Ishikawa (cell line): Measurements from ENCODE around the gene TUBE1.

ENCODE experiments used
- CEBPB ChIP-seq: IDR thresholded peaks from 2 replicates; pipeline ENCODE4 v1.6.1; 2012
- EGR1 ChIP-seq: IDR thresholded peaks from 2 replicates; pipeline ENCODE4 v1.6.1; 2012
- EP300 ChIP-seq: IDR thresholded peaks from 2 replicates; pipeline ENCODE4 v1.6.1; 2012; ENCODE audit warnings: borderline replicate concordance
- FOXM1 ChIP-seq: IDR thresholded peaks from 2 replicates; pipeline ENCODE4 v1.6.1; 2012; ENCODE audit warnings: low read depth, borderline replicate concordance
- NFIC ChIP-seq: IDR thresholded peaks from 2 replicates; pipeline ENCODE4 v1.6.1; 2012
- RAD21 ChIP-seq: IDR thresholded peaks from 2 replicates; pipeline ENCODE4 v1.6.1; 2012; ENCODE audit warnings: low read depth
- TAF1 ChIP-seq: IDR thresholded peaks from 2 replicates; pipeline ENCODE4 v1.6.1; 2012; ENCODE audit warnings: low read depth, mild to moderate bottlenecking
- TCF12 ChIP-seq: IDR thresholded peaks from 2 replicates; pipeline ENCODE4 v1.6.1; 2012; ENCODE audit warnings: low read depth
- TEAD4 ChIP-seq: IDR thresholded peaks from 2 replicates; pipeline ENCODE4 v1.6.1; 2012
- YY1 ChIP-seq: IDR thresholded peaks from 2 replicates; pipeline ENCODE4 v1.6.1; 2012; ENCODE audit warnings: low read depth
- ZBTB7A ChIP-seq: IDR thresholded peaks from 2 replicates; pipeline ENCODE4 v1.6.1; 2012; ENCODE audit warnings: low read depth
- TF ChIP-seq, protein P1 (sequence below): IDR thresholded peaks from 2 replicates; pipeline ENCODE4 v1.6.1; 2012; ENCODE audit warnings: low read depth, mild to moderate bottlenecking
- TF ChIP-seq, protein P2 (sequence below): IDR thresholded peaks from 2 replicates; pipeline ENCODE4 v1.6.1; 2012
- TF ChIP-seq, protein P3 (sequence below): IDR thresholded peaks from 2 replicates; pipeline ENCODE4 v1.6.1; 2012

DNA sequence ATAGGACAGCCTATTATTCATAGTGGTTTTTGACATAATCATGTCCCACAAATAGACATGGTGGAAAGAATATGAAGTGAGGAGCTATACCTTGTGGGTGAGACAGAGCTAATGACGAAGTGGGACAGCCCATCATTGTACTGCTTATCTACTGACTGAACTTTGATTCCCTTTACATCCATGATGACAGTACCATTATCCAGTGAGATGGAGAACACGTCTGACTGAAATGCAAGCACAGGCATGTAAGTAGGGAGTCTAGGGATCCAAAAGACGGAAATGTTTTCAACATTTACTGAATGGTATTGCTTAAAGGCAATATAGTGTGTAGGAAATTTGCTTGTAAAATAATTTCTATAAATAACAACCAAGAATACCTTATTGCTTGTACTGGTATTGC, 43.6 kb upstream of the TUBE1 start:
- no peak for TF ChIP-seq TCF12
- no peak for TF ChIP-seq RAD21
- no peak for TF ChIP-seq YY1
- TF ChIP-seq, protein P1, sequence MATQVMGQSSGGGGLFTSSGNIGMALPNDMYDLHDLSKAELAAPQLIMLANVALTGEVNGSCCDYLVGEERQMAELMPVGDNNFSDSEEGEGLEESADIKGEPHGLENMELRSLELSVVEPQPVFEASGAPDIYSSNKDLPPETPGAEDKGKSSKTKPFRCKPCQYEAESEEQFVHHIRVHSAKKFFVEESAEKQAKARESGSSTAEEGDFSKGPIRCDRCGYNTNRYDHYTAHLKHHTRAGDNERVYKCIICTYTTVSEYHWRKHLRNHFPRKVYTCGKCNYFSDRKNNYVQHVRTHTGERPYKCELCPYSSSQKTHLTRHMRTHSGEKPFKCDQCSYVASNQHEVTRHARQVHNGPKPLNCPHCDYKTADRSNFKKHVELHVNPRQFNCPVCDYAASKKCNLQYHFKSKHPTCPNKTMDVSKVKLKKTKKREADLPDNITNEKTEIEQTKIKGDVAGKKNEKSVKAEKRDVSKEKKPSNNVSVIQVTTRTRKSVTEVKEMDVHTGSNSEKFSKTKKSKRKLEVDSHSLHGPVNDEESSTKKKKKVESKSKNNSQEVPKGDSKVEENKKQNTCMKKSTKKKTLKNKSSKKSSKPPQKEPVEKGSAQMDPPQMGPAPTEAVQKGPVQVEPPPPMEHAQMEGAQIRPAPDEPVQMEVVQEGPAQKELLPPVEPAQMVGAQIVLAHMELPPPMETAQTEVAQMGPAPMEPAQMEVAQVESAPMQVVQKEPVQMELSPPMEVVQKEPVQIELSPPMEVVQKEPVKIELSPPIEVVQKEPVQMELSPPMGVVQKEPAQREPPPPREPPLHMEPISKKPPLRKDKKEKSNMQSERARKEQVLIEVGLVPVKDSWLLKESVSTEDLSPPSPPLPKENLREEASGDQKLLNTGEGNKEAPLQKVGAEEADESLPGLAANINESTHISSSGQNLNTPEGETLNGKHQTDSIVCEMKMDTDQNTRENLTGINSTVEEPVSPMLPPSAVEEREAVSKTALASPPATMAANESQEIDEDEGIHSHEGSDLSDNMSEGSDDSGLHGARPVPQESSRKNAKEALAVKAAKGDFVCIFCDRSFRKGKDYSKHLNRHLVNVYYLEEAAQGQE, result no peak
- no peak for TF ChIP-seq EP300
- TF ChIP-seq, protein P2, sequence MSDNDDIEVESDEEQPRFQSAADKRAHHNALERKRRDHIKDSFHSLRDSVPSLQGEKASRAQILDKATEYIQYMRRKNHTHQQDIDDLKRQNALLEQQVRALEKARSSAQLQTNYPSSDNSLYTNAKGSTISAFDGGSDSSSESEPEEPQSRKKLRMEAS, result no peak
- no peak for TF ChIP-seq TEAD4
- TF ChIP-seq TAF1, result no peak
- no peak for TF ChIP-seq NFIC
- no peak for TF ChIP-seq FOXM1
- TF ChIP-seq EGR1, result no peak
- TF ChIP-seq ZBTB7A, result no peak
- no peak for TF ChIP-seq CEBPB
- TF ChIP-seq, protein P3, sequence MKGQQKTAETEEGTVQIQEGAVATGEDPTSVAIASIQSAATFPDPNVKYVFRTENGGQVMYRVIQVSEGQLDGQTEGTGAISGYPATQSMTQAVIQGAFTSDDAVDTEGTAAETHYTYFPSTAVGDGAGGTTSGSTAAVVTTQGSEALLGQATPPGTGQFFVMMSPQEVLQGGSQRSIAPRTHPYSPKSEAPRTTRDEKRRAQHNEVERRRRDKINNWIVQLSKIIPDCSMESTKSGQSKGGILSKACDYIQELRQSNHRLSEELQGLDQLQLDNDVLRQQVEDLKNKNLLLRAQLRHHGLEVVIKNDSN, result no peak
